HepG2 (cell line): ENCODE results near the gene CRYGA. TPM values are rescaled to one million over a fixed set of nuclear protein-coding genes. Genes with fewer than 3 reads are reported as not detected.

Source experiments
- ATAC-seq: fragments of 200-7000 bp; cut with Tn5 transposase; 3 replicates; pipeline ENCODE4 v1.9.1; 2020; ENCODE audit warnings: mild to moderate bottlenecking, moderate library complexity
- BruUV-seq: library from RNA; stranded (reverse); fragments of 400-500 nt; replicated peaks from 2 replicates; lab custom pipeline; 2021; lab: Mats Ljungman, UMichigan
- CTCF ChIA-PET: fragments of 300-600 bp; formaldehyde crosslinking; extraction: SDS; loops from one replicate; lab custom pipeline; 2021; ENCODE audit warnings: low total read pairs, inconsistent platforms, low intra/inter-chr PET ratio; lab: Yijun Ruan, JAX
- POLR2A ChIA-PET: fragments of 350-600 bp; sonication (Branson Sonifier 250); formaldehyde crosslinking; loops from one replicate; lab custom pipeline; 2020; ENCODE audit warnings: antibody characterized with exemption, inconsistent platforms; lab: Yijun Ruan, JAX
- DNase-seq: peaks from one replicate; pipeline ENCODE4 v3.0.0-alpha.2; 2015; ENCODE audit warnings: low spot score
- FAIRE-seq: peaks from 3 replicates; lab custom pipeline; 2011; peaks lifted over from hg19 to GRCh38; lab: Jason Lieb, UNC
- H2AFZ ChIP-seq: one replicate; pipeline ENCODE4 v1.6.1; 2011; ENCODE audit warnings: low read length, inconsistent platforms
- H3K27ac ChIP-seq: fragments of 300-600 bp; 3 replicates; pipeline ENCODE4 v1.8.0; 2011; ENCODE audit warnings: mixed run types, mild to moderate bottlenecking, mixed read lengths, low read length, inconsistent platforms; ENCODE audit not compliant: insufficient read depth; ENCODE audit errors: extremely low read length
- H3K27me3 ChIP-seq, 2 experiments: fragments of 200-600 bp in 1 of 2; 2 replicates in 1 of 2; 3 replicates in 1 of 2; pipeline versions ENCODE4 v1.6.0 to v1.8.0; 2011; ENCODE audit warnings: low read length in 2 of 2, mild to moderate bottlenecking in 2 of 2, moderate library complexity in 2 of 2, inconsistent platforms in 1 of 2; ENCODE audit not compliant: insufficient read depth in 2 of 2, control insufficient read depth in 1 of 2
- H3K36me3 ChIP-seq, 2 experiments: fragments of 200-600 bp in 1 of 2; replicated peaks in 1 of 2; 2 replicates in 1 of 2; 3 replicates in 1 of 2; pipeline versions ENCODE4 v1.5.1 to v1.8.0; 2011; ENCODE audit warnings: low read length in 2 of 2, inconsistent platforms in 1 of 2; ENCODE audit not compliant: insufficient read depth in 2 of 2, control insufficient read depth in 1 of 2
- H3K4me1 ChIP-seq: 2 replicates; pipeline ENCODE4 v1.5.1; 2012; ENCODE audit warnings: low read length, inconsistent platforms; ENCODE audit not compliant: insufficient read depth
- H3K4me2 ChIP-seq: 2 replicates; pipeline ENCODE4 v1.6.0; 2011; ENCODE audit warnings: low read depth, low read length, inconsistent platforms
- H3K4me3 ChIP-seq, 3 experiments: fragments of 200-600 bp in 1 of 3; sonication (generic), shearing (Covaris generic) in 1 of 3; replicated peaks in 1 of 3; 2 replicates each; pipeline ENCODE4 v1.5.1; 2011 to 2016; ENCODE audit warnings: low read length in 3 of 3, inconsistent platforms in 2 of 3, low read depth in 2 of 3, mild to moderate bottlenecking in 2 of 3, control low read depth in 1 of 3, mixed read lengths in 1 of 3; ENCODE audit not compliant: insufficient read depth in 1 of 3
- H3K79me2 ChIP-seq: one replicate; pipeline ENCODE4 v1.6.1; 2011; ENCODE audit warnings: low read length, inconsistent platforms; ENCODE audit not compliant: insufficient read depth
- H3K9ac ChIP-seq: 2 replicates; pipeline ENCODE4 v1.6.0; 2011; ENCODE audit warnings: mild to moderate bottlenecking, low read depth, low read length, inconsistent platforms; ENCODE audit not compliant: insufficient read depth
- H3K9me3 ChIP-seq: 2 replicates; pipeline ENCODE4 v1.5.1; 2012; ENCODE audit warnings: mild to moderate bottlenecking, low read length
- H4K20me1 ChIP-seq: 2 replicates; pipeline ENCODE4 v1.6.0; 2011; ENCODE audit warnings: inconsistent platforms, mild to moderate bottlenecking, low read length, moderate library complexity; ENCODE audit not compliant: insufficient read depth
- ATRX ChIP-seq: sonication (generic); formaldehyde crosslinking; IDR thresholded peaks from 2 replicates; pipeline ENCODE4 v1.4.0; 2020; ENCODE audit warnings: missing genetic modification reagents, borderline replicate concordance
- FOXJ3 ChIP-seq: sonication (generic); formaldehyde crosslinking; IDR thresholded peaks from 2 replicates; pipeline ENCODE4 v1.4.0; 2020; ENCODE audit warnings: missing genetic modification reagents, mild to moderate bottlenecking, borderline replicate concordance
- GABPB1 ChIP-seq: IDR thresholded peaks from 2 replicates; pipeline ENCODE4 v1.6.1; 2016; ENCODE audit warnings: mild to moderate bottlenecking, missing genetic modification reagents, moderate library complexity, missing compliant biosample characterization
- JUND ChIP-seq: sonication (generic); formaldehyde crosslinking; IDR thresholded peaks from 2 replicates; pipeline ENCODE4 v1.8.0; 2022; ENCODE audit warnings: mild to moderate bottlenecking, missing genetic modification reagents
- KAT2B ChIP-seq: fragments of 150-350 bp; IDR thresholded peaks from 2 replicates; pipeline ENCODE4 v1.6.1; 2014; ENCODE audit warnings: low read depth, low read length, borderline replicate concordance
- MEIS2 ChIP-seq: sonication (generic); formaldehyde crosslinking; IDR thresholded peaks from 2 replicates; pipeline ENCODE4 v1.9.0; 2021; ENCODE audit warnings: mild to moderate bottlenecking, missing genetic modification reagents
- SP140L ChIP-seq: sonication (generic); formaldehyde crosslinking; IDR thresholded peaks from 2 replicates; pipeline ENCODE4 v1.4.0; 2020; ENCODE audit warnings: missing genetic modification reagents, borderline replicate concordance
- TBL1XR1 ChIP-seq: fragments of 150-350 bp; IDR thresholded peaks from 2 replicates; pipeline ENCODE4 v1.6.1; 2014; ENCODE audit warnings: borderline replicate concordance, low read length; ENCODE audit not compliant: partially characterized antibody
- XRCC5 ChIP-seq: fragments of 200-400 bp; formaldehyde crosslinking; optimal IDR thresholded peaks from 2 replicates; pipeline ENCODE3; 2017; ENCODE audit warnings: mild to moderate bottlenecking, low read length
- ZBTB3 ChIP-seq: sonication (generic); formaldehyde crosslinking; IDR thresholded peaks from 2 replicates; pipeline ENCODE4 v1.4.0; 2020; ENCODE audit warnings: low read depth, mild to moderate bottlenecking, moderate library complexity, missing genetic modification reagents, borderline replicate concordance
- ZBTB42 ChIP-seq: sonication (generic); formaldehyde crosslinking; IDR thresholded peaks from 2 replicates; pipeline ENCODE4 v1.5.0; 2020; ENCODE audit warnings: mild to moderate bottlenecking, missing genetic modification reagents
- ZKSCAN8 ChIP-seq: IDR thresholded peaks from 2 replicates; pipeline ENCODE4 v1.6.1; 2016; ENCODE audit warnings: borderline replicate concordance, missing genetic modification reagents, missing compliant biosample characterization
- ZNF446 ChIP-seq: sonication (generic); formaldehyde crosslinking; IDR thresholded peaks from 2 replicates; pipeline ENCODE4 v1.5.0; 2020; ENCODE audit warnings: mild to moderate bottlenecking, missing genetic modification reagents
- ZNF777 ChIP-seq: sonication (generic); formaldehyde crosslinking; IDR thresholded peaks from 2 replicates; pipeline ENCODE4 v1.4.0; 2020; ENCODE audit warnings: missing genetic modification reagents
- ZSCAN12 ChIP-seq: sonication (generic); formaldehyde crosslinking; IDR thresholded peaks from 2 replicates; pipeline ENCODE4 v1.9.0; 2021; ENCODE audit warnings: mild to moderate bottlenecking, missing genetic modification reagents
- WGBS: methylation state at CpG from one replicate; pipeline ENCODE4 v1.1.6; 2017; ENCODE audit warnings: low lambda C conversion rate; 5-methylcytosine and 5-hydroxymethylcytosine counted together
- in situ Hi-C: cut with HindIII; loops from 2 replicates; pipeline ENCODE4 v1.10.0; 2017; ENCODE audit warnings: low pct_unique_long_range_greater_than_20kb; ENCODE audit not compliant: extremely low pct_ligation_motif_present
- intact Hi-C: fragments of 100-400 bp; cut with micrococcal nuclease; formaldehyde crosslinking; loops from one replicate; pipeline ENCODE4 v1.10.0; 2022; ENCODE audit not compliant: unreplicated experiment
- polyA plus RNA-seq, 8 experiments: library from polyadenylated mRNA; depleted of rRNA in 3 of 8; stranded (reverse) in 7 of 8; unstranded in 1 of 8; fragments of >200 nt; fragmentation: Illumina TruSeq in 4 of 8; extraction: Trizol in 4 of 8; gene quantifications; 2 replicates each; pipeline versions ENCODE4 v1.2.1 to v1.2.3, GENCODE V29; 2011 to 2016; ENCODE audit warnings: low read depth in 4 of 8, missing spikeins in 1 of 8, mixed read lengths in 1 of 8; ENCODE audit not compliant: insufficient read depth in 1 of 8
- total RNA-seq, 5 experiments: library from RNA; depleted of rRNA; stranded (reverse); fragments of >200 nt; fragmentation: Illumina TruSeq; extraction: Trizol; gene quantifications; 2 replicates each; pipeline ENCODE4 v1.2.3, GENCODE V29; 2016; ENCODE audit warnings: low read depth in 1 of 5
- TF ChIP-seq, protein P1 (sequence below): fragments of 450-650 bp; IDR thresholded peaks from 2 replicates; pipeline ENCODE4 v1.6.1; 2017
- TF ChIP-seq, protein P2 (sequence below): IDR thresholded peaks from 2 replicates; pipeline ENCODE4 v1.6.1; 2016; ENCODE audit warnings: low read depth, control low read depth
- TF ChIP-seq, protein P3 (sequence below): sonication (generic); formaldehyde crosslinking; IDR thresholded peaks from 2 replicates; pipeline ENCODE4 v1.4.0; 2020; ENCODE audit warnings: missing genetic modification reagents, borderline replicate concordance
- TF ChIP-seq, protein P4 (sequence below): sonication (generic); formaldehyde crosslinking; IDR thresholded peaks from 2 replicates; pipeline ENCODE4 v1.9.0; 2021; ENCODE audit warnings: missing genetic modification reagents, borderline replicate concordance

CRYGA gene
- total and polyA plus RNA-seq, 2 of the 13 experiments (the other 11 are each of a cell fraction or from before 2014, with no cell fraction given), result not detected

DNA sequence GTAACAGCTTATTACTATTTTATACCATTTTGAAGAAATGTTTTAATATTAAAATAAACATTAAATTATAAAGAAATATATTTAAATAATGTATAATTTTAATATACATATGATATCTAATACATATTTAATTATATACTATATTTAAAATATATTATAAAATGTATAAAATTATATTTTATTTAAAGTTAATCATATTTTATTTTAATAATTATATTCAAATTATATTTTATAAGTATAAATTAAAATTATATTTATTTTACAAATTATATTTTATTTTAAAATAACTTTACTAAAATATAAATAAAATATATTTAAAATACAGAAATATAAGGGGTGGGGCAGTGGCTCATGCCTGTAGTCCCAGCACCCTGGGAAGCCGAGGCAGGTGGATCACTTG is 41.1 kb downstream of the CRYGA start:
- no TSS peak for BruUV-seq
- DNase-seq (no peak), FAIRE-seq (no peak), ATAC-seq (no peak)
- H3K4me1 ChIP-seq, result peaks cover 17% of the 10 kb centered on the region
- no peak overlapping the region for H3K4me2 ChIP-seq
- H3K9ac ChIP-seq, result no peak overlapping the region
- no peaks in the 10 kb centered on the region for H3K9me3 ChIP-seq
- 25% methylated on average over 1 of the region's 1 CpG for WGBS
- H2AFZ ChIP-seq, result no peak overlapping the region
- no peak overlapping the region for H3K27ac ChIP-seq
- H3K36me3 ChIP-seq, result no peaks in the 10 kb centered on the region
- intact Hi-C loops, result no loop called here
- H4K20me1 ChIP-seq, result no peaks in the 10 kb centered on the region
- in situ Hi-C loops, result no loop called here
- ChIA-PET CTCF (no interaction called here), POLR2A (no interaction called here)
- no peaks in the 10 kb centered on the region for H3K27me3 ChIP-seq
- no peaks in the 10 kb centered on the region for H3K79me2 ChIP-seq
- TF ChIP-seq XRCC5 (no peak), ZBTB42 (CRISPR knock-in tag) (no peak), ATRX (no peak), SP140L (no peak), FOXJ3 (CRISPR knock-in tag) (no peak), ZKSCAN8 (CRISPR knock-in tag) (no peak), ZBTB3 (no peak), ZNF777 (CRISPR knock-in tag) (no peak), KAT2B (no peak), GABPB1 (CRISPR knock-in tag) (no peak), JUND (CRISPR knock-in tag) (no peak), TBL1XR1 (no peak), ZSCAN12 (CRISPR knock-in tag) (no peak), ZNF446 (CRISPR knock-in tag) (no peak), MEIS2 (CRISPR knock-in tag) (no peak)
- TF ChIP-seq, protein P1, sequence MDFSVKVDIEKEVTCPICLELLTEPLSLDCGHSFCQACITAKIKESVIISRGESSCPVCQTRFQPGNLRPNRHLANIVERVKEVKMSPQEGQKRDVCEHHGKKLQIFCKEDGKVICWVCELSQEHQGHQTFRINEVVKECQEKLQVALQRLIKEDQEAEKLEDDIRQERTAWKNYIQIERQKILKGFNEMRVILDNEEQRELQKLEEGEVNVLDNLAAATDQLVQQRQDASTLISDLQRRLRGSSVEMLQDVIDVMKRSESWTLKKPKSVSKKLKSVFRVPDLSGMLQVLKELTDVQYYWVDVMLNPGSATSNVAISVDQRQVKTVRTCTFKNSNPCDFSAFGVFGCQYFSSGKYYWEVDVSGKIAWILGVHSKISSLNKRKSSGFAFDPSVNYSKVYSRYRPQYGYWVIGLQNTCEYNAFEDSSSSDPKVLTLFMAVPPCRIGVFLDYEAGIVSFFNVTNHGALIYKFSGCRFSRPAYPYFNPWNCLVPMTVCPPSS, result no peak
- TF ChIP-seq, protein P2, sequence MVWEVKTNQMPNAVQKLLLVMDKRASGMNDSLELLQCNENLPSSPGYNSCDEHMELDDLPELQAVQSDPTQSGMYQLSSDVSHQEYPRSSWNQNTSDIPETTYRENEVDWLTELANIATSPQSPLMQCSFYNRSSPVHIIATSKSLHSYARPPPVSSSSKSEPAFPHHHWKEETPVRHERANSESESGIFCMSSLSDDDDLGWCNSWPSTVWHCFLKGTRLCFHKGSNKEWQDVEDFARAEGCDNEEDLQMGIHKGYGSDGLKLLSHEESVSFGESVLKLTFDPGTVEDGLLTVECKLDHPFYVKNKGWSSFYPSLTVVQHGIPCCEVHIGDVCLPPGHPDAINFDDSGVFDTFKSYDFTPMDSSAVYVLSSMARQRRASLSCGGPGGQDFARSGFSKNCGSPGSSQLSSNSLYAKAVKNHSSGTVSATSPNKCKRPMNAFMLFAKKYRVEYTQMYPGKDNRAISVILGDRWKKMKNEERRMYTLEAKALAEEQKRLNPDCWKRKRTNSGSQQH (CRISPR knock-in tag), result no peak
- TF ChIP-seq, protein P3, sequence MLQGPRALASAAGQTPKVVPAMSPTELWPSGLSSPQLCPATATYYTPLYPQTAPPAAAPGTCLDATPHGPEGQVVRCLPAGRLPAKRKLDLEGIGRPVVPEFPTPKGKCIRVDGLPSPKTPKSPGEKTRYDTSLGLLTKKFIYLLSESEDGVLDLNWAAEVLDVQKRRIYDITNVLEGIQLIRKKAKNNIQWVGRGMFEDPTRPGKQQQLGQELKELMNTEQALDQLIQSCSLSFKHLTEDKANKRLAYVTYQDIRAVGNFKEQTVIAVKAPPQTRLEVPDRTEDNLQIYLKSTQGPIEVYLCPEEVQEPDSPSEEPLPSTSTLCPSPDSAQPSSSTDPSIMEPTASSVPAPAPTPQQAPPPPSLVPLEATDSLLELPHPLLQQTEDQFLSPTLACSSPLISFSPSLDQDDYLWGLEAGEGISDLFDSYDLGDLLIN (CRISPR knock-in tag), result no peak
- TF ChIP-seq, protein P4, sequence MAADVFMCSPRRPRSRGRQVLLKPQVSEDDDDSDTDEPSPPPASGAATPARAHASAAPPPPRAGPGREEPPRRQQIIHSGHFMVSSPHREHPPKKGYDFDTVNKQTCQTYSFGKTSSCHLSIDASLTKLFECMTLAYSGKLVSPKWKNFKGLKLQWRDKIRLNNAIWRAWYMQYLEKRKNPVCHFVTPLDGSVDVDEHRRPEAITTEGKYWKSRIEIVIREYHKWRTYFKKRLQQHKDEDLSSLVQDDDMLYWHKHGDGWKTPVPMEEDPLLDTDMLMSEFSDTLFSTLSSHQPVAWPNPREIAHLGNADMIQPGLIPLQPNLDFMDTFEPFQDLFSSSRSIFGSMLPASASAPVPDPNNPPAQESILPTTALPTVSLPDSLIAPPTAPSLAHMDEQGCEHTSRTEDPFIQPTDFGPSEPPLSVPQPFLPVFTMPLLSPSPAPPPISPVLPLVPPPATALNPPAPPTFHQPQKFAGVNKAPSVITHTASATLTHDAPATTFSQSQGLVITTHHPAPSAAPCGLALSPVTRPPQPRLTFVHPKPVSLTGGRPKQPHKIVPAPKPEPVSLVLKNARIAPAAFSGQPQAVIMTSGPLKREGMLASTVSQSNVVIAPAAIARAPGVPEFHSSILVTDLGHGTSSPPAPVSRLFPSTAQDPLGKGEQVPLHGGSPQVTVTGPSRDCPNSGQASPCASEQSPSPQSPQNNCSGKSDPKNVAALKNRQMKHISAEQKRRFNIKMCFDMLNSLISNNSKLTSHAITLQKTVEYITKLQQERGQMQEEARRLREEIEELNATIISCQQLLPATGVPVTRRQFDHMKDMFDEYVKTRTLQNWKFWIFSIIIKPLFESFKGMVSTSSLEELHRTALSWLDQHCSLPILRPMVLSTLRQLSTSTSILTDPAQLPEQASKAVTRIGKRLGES (CRISPR knock-in tag), result no peak
- H3K4me3 ChIP-seq, result no peak overlapping the region
